HG02981 (cell line): ENCODE data around the gene GRK4.
"Not testable (repeated sequence)": the region's sequence is repeated elsewhere in the genome, so short reads cannot be mapped to it uniquely, and the experiment has no call there.

Experiments
- ATAC-seq: cut with Tn5 transposase; IDR thresholded peaks from one replicate; pipeline ENCODE4 v1.9.1; 2021; ENCODE audit warnings: mild to moderate bottlenecking, moderate library complexity; ENCODE audit not compliant: unreplicated experiment

Gene GRK4

GRCh38 chr4:2941138-2942036 is 22.0 kb upstream of the GRK4 start:
- no peak for ATAC-seq

DNA sequence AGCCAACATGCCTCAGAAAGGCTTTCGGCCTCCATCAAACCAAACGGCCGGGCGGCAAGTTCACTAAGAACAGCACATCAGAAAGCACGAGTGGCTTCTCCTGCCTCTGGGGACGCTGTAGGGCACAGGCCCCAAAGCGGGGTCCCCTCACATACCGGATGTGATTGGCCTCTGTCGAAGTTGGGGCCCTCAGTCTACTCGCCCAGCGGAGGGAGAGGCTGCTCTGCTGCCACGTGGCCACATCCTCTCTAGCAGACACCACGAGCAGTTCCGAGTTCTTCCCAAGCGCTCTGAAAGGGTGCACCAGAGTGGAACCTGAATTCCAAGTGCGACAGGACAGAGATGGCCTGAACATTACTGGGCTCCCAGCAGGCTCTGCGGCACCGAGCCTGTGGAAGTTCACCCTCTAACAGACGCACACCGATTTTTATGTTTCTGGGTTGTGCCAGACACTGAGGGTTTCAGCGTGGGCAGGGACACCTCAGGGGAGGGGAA is 21.3 kb upstream of the GRK4 start:
- ATAC-seq, result no peak

GRCh38 chr4:2942532-2943363 is 20.6 kb upstream of the GRK4 start:
- ATAC-seq, result no peak

DNA sequence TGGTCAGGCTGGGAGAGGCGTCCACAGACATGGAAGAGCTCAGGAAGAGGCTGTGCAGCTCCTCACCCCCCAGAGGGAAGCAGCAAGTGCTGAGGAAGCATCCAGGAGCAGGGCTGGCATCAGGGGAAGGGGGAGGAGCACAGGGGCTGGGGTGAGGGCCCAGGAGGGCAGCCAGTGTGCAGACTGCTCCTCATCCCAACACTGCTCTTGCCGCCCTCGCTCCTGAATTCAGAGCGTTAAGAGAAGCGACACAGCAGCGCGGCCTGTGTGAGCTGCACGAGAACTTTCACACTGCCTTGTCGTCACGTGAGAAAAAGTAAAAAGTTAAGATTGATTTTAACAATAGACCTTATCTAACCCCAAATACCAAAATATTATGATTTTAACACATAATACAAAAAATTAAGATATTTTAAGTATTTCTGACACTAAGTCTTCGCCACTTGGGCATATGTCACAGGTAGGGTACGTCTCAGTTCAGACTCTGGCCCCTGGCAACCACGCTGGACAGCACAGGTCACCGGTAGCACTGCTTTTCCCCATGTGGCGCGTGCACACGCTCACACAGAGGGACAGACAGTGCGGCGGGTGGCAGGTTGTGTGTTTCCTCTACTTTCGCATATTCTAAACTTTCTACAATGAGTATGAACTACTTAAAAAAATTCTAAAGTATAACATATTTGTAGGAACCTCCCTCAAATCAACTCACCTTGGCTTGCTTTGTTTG is 19.8 kb upstream of the GRK4 start:
- ATAC-seq, result no peak

- ATAC-seq, result no peak
Measured at GRCh38 chr4:2944091-2944482, 19.3 kb upstream of the GRK4 start.

DNA sequence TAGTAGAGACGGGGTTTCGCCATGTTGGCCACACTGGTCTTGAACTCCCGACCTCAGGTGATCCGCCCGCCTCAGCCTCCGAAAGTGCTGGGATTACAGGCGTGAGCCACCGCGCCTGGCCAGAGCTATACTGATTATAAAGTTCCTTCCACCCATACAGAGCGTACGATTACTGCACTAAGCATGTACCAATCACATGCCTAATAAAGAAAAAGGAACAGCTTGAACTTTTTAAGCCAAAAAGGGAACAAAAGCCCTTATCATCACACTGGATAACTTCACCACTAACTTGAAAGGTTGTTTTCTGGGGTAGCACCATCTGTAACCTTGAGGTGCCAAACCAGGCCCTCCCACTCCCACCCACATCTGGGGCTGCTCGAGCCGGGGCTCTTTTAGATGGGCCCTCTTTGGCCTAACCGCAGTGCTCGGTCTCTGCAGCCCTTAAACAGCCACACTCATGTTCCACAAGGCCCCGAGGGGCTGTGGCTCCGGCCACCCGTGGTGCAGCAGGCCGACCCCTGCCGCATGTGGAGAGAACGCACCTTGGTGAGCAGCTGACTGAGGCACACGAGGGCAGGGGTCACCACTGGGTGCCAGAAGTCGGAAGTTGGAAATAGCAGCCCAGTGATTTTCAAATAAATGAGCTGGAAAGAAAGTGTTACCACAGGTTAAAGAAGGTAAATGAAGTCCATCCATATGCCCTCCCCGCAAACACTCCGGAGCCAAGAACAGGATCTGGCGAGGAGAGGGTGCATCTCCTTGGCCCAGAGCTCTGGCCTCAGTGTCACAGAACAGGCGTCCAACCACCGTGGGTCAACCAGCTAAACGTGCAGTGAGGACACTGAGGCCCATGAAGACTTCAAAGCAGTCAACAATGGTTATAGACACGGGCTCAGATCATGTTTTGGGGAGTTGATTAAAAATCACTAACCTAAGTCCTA is 18.5 kb upstream of the GRK4 start:
- no peak for ATAC-seq

DNA sequence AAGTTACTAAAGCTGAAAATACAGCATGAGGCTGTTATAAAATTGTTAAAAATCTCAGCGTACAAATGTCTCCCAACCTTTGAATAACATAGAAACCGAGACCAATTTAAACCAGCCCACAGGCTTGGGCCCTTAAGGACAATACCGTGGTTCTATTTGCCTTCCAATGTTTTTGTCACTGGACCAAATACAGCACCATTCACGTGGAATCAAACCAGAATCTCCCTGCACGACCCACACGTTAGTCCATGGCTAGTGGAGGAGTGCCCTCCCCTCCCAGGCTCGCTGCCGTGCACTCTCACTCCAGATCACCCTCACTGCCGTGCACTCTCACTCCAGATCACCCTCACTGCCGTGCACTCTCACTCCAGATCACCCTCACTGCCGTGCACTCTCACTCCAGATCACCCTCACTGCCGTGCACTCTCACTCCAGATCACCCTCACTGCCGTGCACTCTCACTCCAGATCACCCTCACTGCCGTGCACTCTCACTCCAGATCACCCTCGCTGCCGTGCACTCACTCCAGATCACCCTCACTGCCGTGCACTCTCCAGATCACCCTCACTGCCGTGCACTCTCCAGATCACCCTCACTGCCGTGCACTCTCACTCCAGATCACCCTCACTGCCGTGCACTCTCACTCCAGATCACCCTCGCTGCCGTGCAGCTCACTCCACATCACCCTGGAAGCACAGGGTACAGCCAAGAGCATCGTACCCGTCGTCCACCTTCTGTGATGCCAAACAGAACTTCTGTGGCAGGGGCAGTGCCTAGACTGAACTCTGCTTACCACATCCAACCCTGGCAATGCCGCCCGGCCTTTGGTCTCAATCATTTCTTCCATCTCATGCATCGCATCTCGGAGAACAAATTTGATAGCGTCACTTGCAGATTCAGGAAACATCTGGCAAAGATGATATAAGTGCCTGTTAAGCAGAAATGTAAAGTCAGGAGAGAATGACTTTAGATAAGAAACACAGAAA is 17.5 kb upstream of the GRK4 start:
- not testable (repeated sequence) for ATAC-seq

DNA sequence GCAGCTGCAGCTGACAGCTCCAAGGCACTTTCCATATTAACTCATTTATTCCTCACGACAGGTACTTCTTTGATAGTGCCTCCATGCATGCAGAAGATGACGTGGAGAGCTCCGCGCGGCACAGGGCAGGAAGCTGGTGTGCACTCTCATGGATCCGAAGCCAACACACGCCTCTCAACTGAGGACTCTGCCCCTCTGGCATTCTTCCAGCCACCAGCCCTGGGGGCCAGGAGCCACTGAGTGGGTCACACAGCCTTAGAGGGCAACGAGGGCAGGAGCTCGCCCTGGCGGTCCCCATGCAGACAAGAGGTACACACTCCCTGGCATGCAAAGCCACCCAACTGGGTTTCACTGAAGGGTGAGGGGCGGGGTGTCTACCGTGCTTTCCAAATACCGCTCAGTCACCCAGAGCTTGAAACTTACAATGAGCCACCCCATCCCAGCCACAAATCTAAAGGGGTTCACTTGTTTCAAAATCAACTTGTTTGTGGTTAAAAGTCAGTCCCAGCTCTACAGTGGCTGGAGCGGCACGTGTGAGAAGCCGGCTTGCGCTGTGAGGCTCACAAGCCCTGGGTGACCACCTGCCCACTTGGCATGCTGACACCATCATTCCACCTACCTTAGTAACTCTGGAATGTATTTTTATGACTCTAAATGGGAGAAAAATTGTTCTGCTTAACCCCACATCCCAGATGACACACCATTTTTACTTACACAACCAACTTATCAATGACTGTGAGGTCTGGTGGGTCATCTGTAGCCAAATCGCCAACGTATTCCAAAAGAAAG is 16.4 kb upstream of the GRK4 start:
- ATAC-seq, result no peak

- ATAC-seq, result no peak
Measured at GRCh38 chr4:2947926-2948325, 15.4 kb upstream of the GRK4 start.

GRCh38 chr4:2948895-2949781 is 14.2 kb upstream of the GRK4 start:
- no peak for ATAC-seq

DNA sequence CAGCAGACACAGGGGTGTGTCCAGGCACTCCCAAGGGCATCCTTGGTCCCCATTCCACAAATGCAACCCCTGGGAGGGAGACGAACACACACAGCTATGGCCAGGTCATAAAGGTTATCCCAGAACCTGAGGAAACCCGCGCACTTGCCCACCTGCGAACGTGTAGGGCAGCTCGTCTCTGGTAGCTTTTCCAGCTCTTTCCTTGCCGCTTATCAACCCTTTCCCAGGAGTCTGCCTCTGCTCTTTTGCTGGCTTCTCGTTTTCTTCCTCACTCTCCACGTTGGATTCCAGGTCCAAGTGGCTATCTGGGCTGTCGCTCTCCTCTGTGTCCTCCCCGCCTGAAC is 13.6 kb upstream of the GRK4 start:
- ATAC-seq, result no peak

DNA sequence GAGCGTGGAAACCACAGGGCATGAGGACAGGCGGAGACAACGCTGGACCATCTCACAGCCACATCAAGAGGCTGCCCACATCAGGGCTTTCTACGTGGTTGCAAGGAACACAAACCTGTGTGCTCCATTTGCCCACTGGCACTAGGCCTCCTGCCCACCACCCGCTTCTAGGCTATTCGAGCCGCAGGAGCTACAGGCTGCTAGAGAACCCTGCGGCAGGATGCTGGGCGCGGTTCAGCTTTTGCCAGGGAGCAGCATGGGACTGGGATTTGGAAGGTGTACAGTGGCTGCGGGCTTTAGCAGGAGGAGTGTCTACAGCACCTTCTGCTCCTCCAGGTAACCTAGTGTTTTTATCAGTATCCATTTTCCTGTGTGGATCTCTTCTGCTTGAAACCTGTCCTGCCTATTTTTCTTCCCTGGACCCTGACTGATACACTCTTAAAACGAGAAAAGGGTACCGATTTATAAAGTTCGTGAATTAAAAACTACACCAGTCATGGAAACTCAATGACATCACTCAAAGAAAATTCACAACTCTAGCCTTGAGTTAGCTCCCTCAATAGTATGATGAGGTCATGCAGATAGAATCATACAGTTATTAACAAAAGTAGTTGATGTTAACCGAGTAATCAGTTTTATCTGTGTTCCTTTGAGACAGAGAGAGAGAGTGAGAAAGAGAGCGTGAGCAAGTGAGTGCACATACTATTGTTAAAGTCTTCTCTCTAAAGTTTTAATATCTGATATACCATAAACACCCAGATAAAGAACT is 13.0 kb upstream of the GRK4 start:
- no peak for ATAC-seq

DNA sequence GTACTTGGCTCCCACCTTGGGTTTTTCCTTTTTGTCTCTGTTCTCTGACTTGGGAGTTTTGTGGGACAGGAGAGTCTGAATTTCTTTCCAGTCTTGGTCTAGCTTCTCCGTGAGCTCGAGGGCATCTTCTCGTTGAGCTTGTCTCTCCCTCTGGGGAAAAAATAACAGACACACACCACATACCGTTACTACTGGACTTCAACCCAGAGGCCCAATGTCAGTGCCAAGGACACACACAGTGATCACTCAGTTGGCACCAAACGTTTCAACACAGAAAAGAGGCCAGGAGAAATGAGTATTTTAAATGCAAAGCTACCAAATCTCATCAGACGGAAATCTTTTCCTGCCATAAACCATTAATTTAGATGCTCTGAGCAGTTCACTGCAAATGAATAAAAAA is 9.9 kb upstream of the GRK4 start:
- no peak for ATAC-seq

DNA sequence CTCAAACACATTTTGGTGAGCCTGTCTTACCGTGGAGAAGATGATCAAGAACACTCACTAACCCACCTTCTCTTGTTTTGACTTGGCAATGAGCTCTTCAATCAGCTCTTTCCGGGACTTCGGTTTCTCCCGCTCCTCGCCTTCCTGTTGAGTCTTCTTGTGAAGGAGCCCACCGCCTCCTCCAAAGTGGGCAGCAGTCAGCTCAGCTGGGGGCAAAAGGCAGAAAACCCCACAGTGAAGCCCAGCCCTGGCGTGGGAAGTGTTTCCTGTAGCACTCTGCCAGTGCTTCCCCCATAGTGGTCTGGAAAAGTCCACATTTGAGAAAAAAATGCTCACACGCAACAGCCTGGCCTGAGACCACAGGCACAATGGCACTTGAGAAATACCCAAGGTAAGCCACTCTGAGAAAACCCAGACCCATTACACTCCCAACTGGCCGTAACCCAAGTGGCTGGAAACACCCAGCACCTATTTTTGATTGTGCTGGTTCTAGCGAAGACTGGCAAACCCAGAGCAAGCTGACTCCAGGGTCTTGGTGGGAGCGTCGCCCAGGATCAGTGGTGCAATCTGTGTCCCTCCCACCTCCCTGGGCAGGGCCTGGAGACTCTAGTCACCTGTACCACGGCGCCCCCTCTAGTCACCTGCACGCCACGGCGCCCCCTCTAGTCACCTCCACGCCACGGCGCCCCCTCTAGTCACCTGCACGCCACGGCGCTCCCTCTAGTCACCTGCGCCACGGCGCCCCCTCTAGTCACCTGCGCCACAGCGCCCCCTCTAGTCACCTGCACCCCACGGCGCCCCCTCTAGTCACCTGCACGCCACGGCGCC is 8.8 kb upstream of the GRK4 start:
- ATAC-seq, result peak; percentile 60

DNA sequence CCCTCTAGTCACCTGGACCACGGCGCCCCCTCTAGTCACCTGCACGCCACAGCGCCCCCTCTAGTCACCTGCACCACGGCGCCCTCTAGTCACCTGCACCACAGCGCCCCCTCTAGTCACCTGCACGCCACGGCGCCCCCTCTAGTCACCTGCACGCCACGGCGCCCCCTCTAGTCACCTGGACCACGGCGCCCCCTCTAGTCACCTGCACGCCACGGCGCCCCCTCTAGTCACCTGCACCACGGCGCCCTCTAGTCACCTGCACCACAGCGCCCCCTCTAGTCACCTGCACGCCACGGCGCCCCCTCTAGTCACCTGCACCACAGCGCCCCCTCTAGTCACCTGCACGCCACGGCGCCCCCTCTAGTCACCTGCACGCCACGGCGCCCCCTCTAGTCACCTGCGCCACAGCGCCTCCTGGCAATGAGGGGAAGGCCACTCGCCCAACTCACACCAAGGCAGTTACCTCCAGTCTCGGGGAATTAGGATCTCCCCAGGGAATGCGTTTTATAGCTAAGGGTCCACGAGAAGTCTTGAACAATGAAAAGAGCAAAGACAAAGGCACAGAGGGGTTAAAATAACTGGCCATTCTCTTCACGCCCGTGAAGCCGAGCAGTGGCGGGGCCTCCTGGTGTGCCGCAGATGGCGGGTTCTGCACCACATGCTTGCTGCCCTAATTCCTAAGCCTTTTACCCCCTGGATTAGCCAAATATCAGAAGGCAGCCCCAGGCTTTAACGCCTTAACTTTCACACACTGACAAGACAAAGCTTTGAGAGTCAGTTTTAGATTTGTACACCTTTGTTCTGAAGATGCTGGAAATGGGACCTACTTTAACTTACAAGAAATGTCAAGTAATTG is 8.0 kb upstream of the GRK4 start:
- not testable (repeated sequence) for ATAC-seq
